HUDEP-2 (cell line): Measurements from ENCODE around the gene HEPHL1.
"Not testable (repeated sequence)": the region's sequence is repeated elsewhere in the genome, so short reads cannot be mapped to it uniquely, and the experiment has no call there.

Experiments used
- DNase-seq, 76 experiments: peaks; one replicate each; lab custom pipeline; 2025; ENCODE audit not compliant: unreplicated experiment in 76 of 76; lab: John Stamatoyannopoulos, UW

Gene HEPHL1

GRCh38 chr11:94068764-94069163 lies 47.6 kb downstream of the HEPHL1 start:
- DNase-seq, result no peak

- peak in 17 of 76 experiments; percentile 3 to 41 (median 9) for DNase-seq
Measured at GRCh38 chr11:94077552-94078293, 56.6 kb downstream of the HEPHL1 start.

GRCh38 chr11:94084164-94084563 lies 63.0 kb downstream of the HEPHL1 start:
- no peak for DNase-seq

- DNase-seq, result no peak
Measured at GRCh38 chr11:94088906-94089305, 67.8 kb downstream of the HEPHL1 start.

- DNase-seq, result no peak
Measured at GRCh38 chr11:94089341-94089740, 68.2 kb downstream of the HEPHL1 start.

- no peak for DNase-seq
Measured at GRCh38 chr11:94090401-94090800, 69.2 kb downstream of the HEPHL1 start.

GRCh38 chr11:94091091-94091490 lies 69.9 kb downstream of the HEPHL1 start:
- no peak for DNase-seq

- DNase-seq, result no peak
Measured at GRCh38 chr11:94100253-94100652, 79.1 kb downstream of the HEPHL1 start.

GRCh38 chr11:94103471-94103870 lies 82.3 kb downstream of the HEPHL1 start:
- DNase-seq, result no peak

GRCh38 chr11:94104734-94105133 lies 83.6 kb downstream of the HEPHL1 start:
- no peak for DNase-seq

- DNase-seq, result no peak
Measured at GRCh38 chr11:94106716-94107115, 85.6 kb downstream of the HEPHL1 start.

- peak in 3 of 76 experiments; percentile 1 to 23 (median 6) for DNase-seq
Measured at GRCh38 chr11:94107363-94107762, 86.2 kb downstream of the HEPHL1 start.

- DNase-seq, result no peak
Measured at GRCh38 chr11:94111241-94111640, 90.1 kb downstream of the HEPHL1 start.

GRCh38 chr11:94111660-94112059 lies 90.5 kb downstream of the HEPHL1 start:
- no peak for DNase-seq

- no peak for DNase-seq
Measured at GRCh38 chr11:94112206-94112953, 91.2 kb downstream of the HEPHL1 start.

- no peak for DNase-seq
Measured at GRCh38 chr11:94117197-94117574, 96.0 kb downstream of the HEPHL1 start.

- DNase-seq, result no peak
Measured at GRCh38 chr11:94117871-94118270, 96.7 kb downstream of the HEPHL1 start.

- not testable (repeated sequence) for DNase-seq
Measured at GRCh38 chr11:94119676-94120075, 98.5 kb downstream of the HEPHL1 start.

- DNase-seq, result not testable (repeated sequence)
Measured at GRCh38 chr11:94120516-94120915, 99.4 kb downstream of the HEPHL1 start.

GRCh38 chr11:94120946-94121345 lies 99.8 kb downstream of the HEPHL1 start:
- no peak for DNase-seq

- peak in 1 of 76 experiments; percentile 4 for DNase-seq
Measured at GRCh38 chr11:94125407-94126115, 104.4 kb downstream of the HEPHL1 start.
